Type B pancreatic cell (in vitro differentiated cells): ENCODE results near the gene GRB2. TPM values are rescaled to one million over a fixed set of nuclear protein-coding genes. Genes with fewer than 3 reads are reported as not detected.
"Not testable (repeated sequence)": the region's sequence is repeated elsewhere in the genome, so short reads cannot be mapped to it uniquely, and the experiment has no call there.

Experiments
- DNase-seq: peaks from one replicate; pipeline ENCODE4 v3.0.0; 2021; ENCODE audit warnings: mixed read lengths; ENCODE audit not compliant: unreplicated experiment; ENCODE audit errors: extremely low spot score
- H3K27ac Mint-ChIP-seq: 2 replicates; pipeline ENCODE4 v1.8.0; 2021; ENCODE audit warnings: mild to moderate bottlenecking, mixed read lengths
- H3K27me3 Mint-ChIP-seq: 2 replicates; pipeline ENCODE4 v1.8.0; 2021; ENCODE audit warnings: mixed read lengths
- H3K36me3 Mint-ChIP-seq: 2 replicates; pipeline ENCODE4 v1.8.0; 2021; ENCODE audit warnings: mixed read lengths
- H3K4me1 Mint-ChIP-seq: one replicate; pipeline ENCODE4 v1.8.0; 2021; ENCODE audit warnings: mixed read lengths; ENCODE audit not compliant: unreplicated experiment
- H3K4me3 Mint-ChIP-seq: 2 replicates; pipeline ENCODE4 v1.8.0; 2021; ENCODE audit warnings: mild to moderate bottlenecking, mixed read lengths
- H3K9me3 Mint-ChIP-seq: 2 replicates; pipeline ENCODE4 v1.8.0; 2021; ENCODE audit warnings: mixed read lengths
- CTCF ChIP-seq: fragments of 200-600 bp; sonication (generic); conservative IDR thresholded peaks from 2 replicates; pipeline ENCODE4 v1.5.0; 2021; ENCODE audit warnings: antibody characterized with exemption, mild to moderate bottlenecking
- total RNA-seq: library from RNA; stranded (reverse); gene quantifications from 2 replicates; pipeline ENCODE4 v1.2.1, GENCODE V29; 2021; ENCODE audit warnings: low replicate concordance

GRB2 gene
- total RNA-seq, 1 donor from 2014 or later: 65.3 TPM

GRCh38 chr17:75445296-75445695 is 39.8 kb upstream of the GRB2 start:
- Mint-ChIP-seq H3K27me3 (no peaks in the 10 kb centered on the region), H3K4me3 (no peak overlapping the region), H3K4me1 (no peaks in the 10 kb centered on the region), H3K27ac (no peak overlapping the region), H3K9me3 (no peaks in the 10 kb centered on the region), H3K36me3 (no peaks in the 10 kb centered on the region)
- TF ChIP-seq CTCF: no peak
- DNase-seq: no peak

- no peaks in the 10 kb centered on the region for H3K4me1 Mint-ChIP-seq
- H3K36me3 Mint-ChIP-seq: no peaks in the 10 kb centered on the region
- no peak overlapping the region for H3K4me3 Mint-ChIP-seq
- DNase-seq: no peak
- no peaks in the 10 kb centered on the region for H3K9me3 Mint-ChIP-seq
- no peaks in the 10 kb centered on the region for H3K27me3 Mint-ChIP-seq
- no peak for TF ChIP-seq CTCF
- no peak overlapping the region for H3K27ac Mint-ChIP-seq
Measured at GRCh38 chr17:75442168-75443103, 37.0 kb upstream of the GRB2 start.

- no peak for DNase-seq
- H3K9me3 Mint-ChIP-seq: no peaks in the 10 kb centered on the region
- no peaks in the 10 kb centered on the region for H3K27me3 Mint-ChIP-seq
- H3K4me3 Mint-ChIP-seq: no peak overlapping the region
- H3K27ac Mint-ChIP-seq: no peak overlapping the region
- no peaks in the 10 kb centered on the region for H3K36me3 Mint-ChIP-seq
- H3K4me1 Mint-ChIP-seq: no peaks in the 10 kb centered on the region
- no peak for TF ChIP-seq CTCF
Measured at GRCh38 chr17:75440738-75441448, 35.4 kb upstream of the GRB2 start.

GRCh38 chr17:75439287-75439686 is 33.8 kb upstream of the GRB2 start:
- Mint-ChIP-seq H3K4me3 (no peak overlapping the region), H3K4me1 (no peaks in the 10 kb centered on the region), H3K27ac (no peak overlapping the region), H3K27me3 (no peaks in the 10 kb centered on the region), H3K36me3 (no peaks in the 10 kb centered on the region), H3K9me3 (no peaks in the 10 kb centered on the region)
- no peak for TF ChIP-seq CTCF
- DNase-seq: no peak

- not testable (repeated sequence) for H3K9me3 Mint-ChIP-seq, H3K4me1 Mint-ChIP-seq, H3K27me3 Mint-ChIP-seq, DNase-seq, H3K4me3 Mint-ChIP-seq, H3K27ac Mint-ChIP-seq, H3K36me3 Mint-ChIP-seq
Measured at GRCh38 chr17:75437404-75437803, 31.9 kb upstream of the GRB2 start.

GRCh38 chr17:75434433-75434832 is 29.0 kb upstream of the GRB2 start:
- peaks cover 15% of the 10 kb centered on the region for H3K4me1 Mint-ChIP-seq
- H3K36me3 Mint-ChIP-seq, H3K4me3 Mint-ChIP-seq, H3K27ac Mint-ChIP-seq, H3K27me3 Mint-ChIP-seq, H3K9me3 Mint-ChIP-seq, DNase-seq: not testable (repeated sequence)
